DOHH2 (cell line): ENCODE measurements around the gene TNS4.

Experiments used
- H3F3A ChIP-seq: fragments of 200-600 bp; sonication (generic), shearing (Covaris generic); 2 replicates; pipeline ENCODE4 v1.6.0; 2016; ENCODE audit warnings: antibody characterized with exemption, mild to moderate bottlenecking; ENCODE audit not compliant: control insufficient read depth, insufficient read depth
- H3K27ac ChIP-seq: fragments of 200-600 bp; sonication (generic); 2 replicates; pipeline ENCODE4 v1.5.1; 2014; ENCODE audit warnings: low read depth, mild to moderate bottlenecking, low read length, moderate library complexity
- H3K27me3 ChIP-seq: fragments of 200-600 bp; sonication (generic); 2 replicates; pipeline ENCODE4 v1.6.1; 2014; ENCODE audit warnings: mild to moderate bottlenecking, low read length, mixed read lengths; ENCODE audit not compliant: control insufficient read depth
- H3K36me3 ChIP-seq: fragments of 200-600 bp; sonication (generic); 2 replicates; pipeline ENCODE4 v1.6.1; 2014; ENCODE audit warnings: mild to moderate bottlenecking, low read length, moderate library complexity, mixed read lengths; ENCODE audit not compliant: control insufficient read depth
- H3K4me1 ChIP-seq: fragments of 200-600 bp; sonication (generic); 2 replicates; pipeline ENCODE4 v1.6.1; 2014; ENCODE audit warnings: mild to moderate bottlenecking, low read length, mixed read lengths; ENCODE audit not compliant: control insufficient read depth
- H3K4me2 ChIP-seq: fragments of 200-600 bp; sonication (generic); 2 replicates; pipeline ENCODE4 v1.6.0; 2014; ENCODE audit warnings: mild to moderate bottlenecking, low read length, moderate library complexity
- H3K4me3 ChIP-seq: fragments of 200-600 bp; sonication (generic); 2 replicates; pipeline ENCODE4 v1.5.1; 2014; ENCODE audit warnings: mild to moderate bottlenecking, low read length, mixed read lengths
- H3K79me2 ChIP-seq: fragments of 200-600 bp; sonication (generic); 2 replicates; pipeline ENCODE4 v1.6.1; 2014; ENCODE audit warnings: mild to moderate bottlenecking, low read length, mixed read lengths; ENCODE audit not compliant: control insufficient read depth
- H3K9me2 ChIP-seq: fragments of 200-600 bp; sonication (generic); replicated peaks from 2 replicates; pipeline ENCODE4 v1.6.1; 2014; ENCODE audit warnings: mild to moderate bottlenecking, low read length, mixed read lengths; ENCODE audit not compliant: control insufficient read depth
- H3K9me3 ChIP-seq: fragments of 200-600 bp; sonication (generic); 2 replicates; pipeline ENCODE4 v1.6.1; 2014; ENCODE audit warnings: antibody characterized with exemption, low read length, mixed read lengths; ENCODE audit not compliant: control insufficient read depth, insufficient read depth
- H4K20me1 ChIP-seq: fragments of 200-600 bp; sonication (generic); 2 replicates; pipeline ENCODE4 v1.6.0; 2014; ENCODE audit warnings: low read depth, mild to moderate bottlenecking, antibody characterized with exemption, low read length, moderate library complexity; ENCODE audit not compliant: control insufficient read depth, insufficient read depth
- CTCF ChIP-seq: fragments of 200-600 bp; sonication (generic); IDR thresholded peaks from one replicate; pipeline ENCODE4 v1.5.1; 2014; ENCODE audit warnings: antibody characterized with exemption, mild to moderate bottlenecking, low read depth, low read length; ENCODE audit not compliant: poor library complexity, severe bottlenecking
- EZH2phosphoT487 ChIP-seq: fragments of 200-600 bp; sonication (generic); IDR thresholded peaks from 2 replicates; pipeline ENCODE4 v1.6.1; 2017; ENCODE audit warnings: borderline replicate concordance, mild to moderate bottlenecking, antibody characterized with exemption, low read length, moderate library complexity, mixed read lengths

The TNS4 gene

DNA sequence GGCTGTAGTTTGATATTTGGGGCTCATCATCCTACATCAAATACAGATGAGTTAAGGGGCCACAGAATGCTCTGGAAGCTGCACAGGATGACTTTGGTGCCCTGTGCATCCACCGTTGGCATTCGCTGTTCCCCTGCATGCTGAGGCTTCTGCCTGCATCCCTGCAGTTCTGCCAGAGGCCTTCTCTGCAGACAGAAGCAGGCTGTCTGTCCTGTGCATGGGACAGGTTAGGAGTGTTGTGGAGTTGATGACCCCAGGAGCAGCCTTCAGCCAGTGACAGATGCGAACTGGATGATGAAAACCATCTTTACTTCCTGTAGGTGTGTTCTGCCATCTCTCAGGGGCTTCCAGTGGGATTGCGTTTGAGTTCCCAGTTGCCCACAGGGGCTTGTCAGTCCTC, 13.6 kb upstream of the TNS4 start:
- Histone ChIP-seq H3F3A (no peaks in the 10 kb centered on the region), H3K4me1 (peaks cover 26% of the 10 kb centered on the region), H3K36me3 (no peaks in the 10 kb centered on the region), H3K79me2 (no peaks in the 10 kb centered on the region), H3K4me3 (no peak overlapping the region), H4K20me1 (0 out of 2 replicates have a peak, but pooled peaks cover 3% of the 10 kb centered on the region), H3K9me2 (no peaks in the 10 kb centered on the region), H3K4me2 (no peak overlapping the region), H3K27me3 (peaks cover 47% of the 10 kb centered on the region), H3K9me3 (no peaks in the 10 kb centered on the region), H3K27ac (no peak overlapping the region)
- TF ChIP-seq CTCF (no peak), EZH2phosphoT487 (no peak)

DNA sequence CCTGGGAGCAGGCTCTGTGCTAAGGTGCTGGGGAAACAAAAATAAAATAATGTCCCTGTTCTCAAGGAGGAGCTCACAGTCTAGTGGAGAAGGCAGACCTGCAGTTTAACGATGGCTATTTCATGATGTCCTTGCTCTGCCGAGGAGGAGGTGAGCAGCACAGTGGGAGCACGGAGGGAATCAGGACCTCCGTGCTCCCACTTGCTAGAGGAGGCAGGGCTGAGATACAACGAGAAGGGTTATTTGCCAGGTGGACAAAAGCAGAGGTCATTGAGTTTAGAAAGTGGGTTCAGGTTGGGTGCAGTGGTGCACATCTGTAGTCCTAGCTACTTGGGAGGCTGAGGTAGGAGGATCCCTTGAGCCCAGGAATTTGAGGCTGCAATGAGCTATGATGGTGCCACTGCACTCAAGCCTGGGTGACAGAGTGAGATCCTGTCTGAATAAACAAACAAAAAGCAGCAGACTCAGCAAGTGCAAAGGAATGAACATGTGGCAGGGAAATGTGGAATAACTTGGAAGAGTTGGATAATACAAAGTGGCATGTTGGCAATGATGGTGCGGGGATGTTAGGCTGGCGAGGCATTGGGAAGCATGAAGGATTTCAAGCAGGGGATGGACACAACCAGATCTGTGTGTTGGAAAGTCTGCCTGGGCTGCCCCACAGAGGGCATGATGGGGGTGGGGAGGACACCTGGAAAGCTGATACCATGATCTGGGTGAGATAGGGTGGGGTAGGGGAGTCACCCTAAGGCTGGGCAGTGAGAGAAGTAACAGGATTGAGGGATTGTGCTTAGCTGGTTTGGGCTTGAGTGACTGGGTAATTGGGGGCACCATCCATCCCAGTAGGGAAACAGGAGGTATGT, 12.8 kb upstream of the TNS4 start:
- H3K4me2 ChIP-seq: no peak overlapping the region
- no peak overlapping the region for H3K27ac ChIP-seq

DNA sequence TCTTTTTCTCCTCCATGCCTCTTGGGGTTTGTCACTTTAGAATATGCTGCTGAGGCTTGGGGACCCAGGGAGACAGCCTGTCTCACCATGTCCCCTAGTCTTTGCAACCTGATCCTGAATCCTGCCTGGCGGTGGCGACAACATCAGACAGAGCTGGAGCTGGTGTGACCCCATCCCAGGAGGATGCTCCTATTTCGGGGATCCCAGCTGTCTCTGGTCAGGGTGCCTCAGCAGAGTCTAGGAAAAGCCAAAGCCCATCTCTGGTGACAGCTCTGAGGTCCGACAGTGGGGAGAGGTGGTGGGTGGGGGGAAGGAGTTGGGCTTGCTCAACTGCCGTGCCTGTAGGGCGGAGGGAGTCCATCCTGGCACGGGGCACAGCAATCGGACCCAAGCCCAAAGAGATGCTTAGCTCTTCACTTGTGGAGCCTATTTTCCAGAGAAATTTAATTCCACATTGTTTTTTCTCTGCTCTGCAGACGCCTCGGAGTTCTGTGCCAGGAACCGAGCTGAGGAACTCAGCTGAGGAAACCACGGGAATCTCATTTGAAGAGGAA, 10.3 kb upstream of the TNS4 start:
- TF ChIP-seq CTCF (no peak), EZH2phosphoT487 (no peak)
- Histone ChIP-seq H3K9me3 (no peaks in the 10 kb centered on the region), H4K20me1 (no peaks in the 10 kb centered on the region), H3K4me3 (no peak overlapping the region), H3K4me2 (no peak overlapping the region), H3F3A (no peaks in the 10 kb centered on the region), H3K27ac (no peak overlapping the region), H3K27me3 (peaks cover 39% of the 10 kb centered on the region), H3K9me2 (no peaks in the 10 kb centered on the region), H3K36me3 (no peaks in the 10 kb centered on the region), H3K4me1 (peaks cover 18% of the 10 kb centered on the region), H3K79me2 (no peaks in the 10 kb centered on the region)

More for the DNA sequence above, 12.8 kb upstream of the TNS4 start:
- H3K9me2 ChIP-seq: no peaks in the 10 kb centered on the region
- no peak for TF ChIP-seq EZH2phosphoT487
- TF ChIP-seq CTCF: no peak
- H3K36me3 ChIP-seq: no peaks in the 10 kb centered on the region
- H3K79me2 ChIP-seq: no peaks in the 10 kb centered on the region
- no peaks in the 10 kb centered on the region for H3F3A ChIP-seq
- peaks cover 46% of the 10 kb centered on the region for H3K27me3 ChIP-seq
- H3K4me3 ChIP-seq: no peak overlapping the region
- peaks cover 26% of the 10 kb centered on the region for H3K4me1 ChIP-seq
- no peaks in the 10 kb centered on the region for H3K9me3 ChIP-seq
- 0 out of 2 replicates have a peak, but pooled peaks cover 3% of the 10 kb centered on the region for H4K20me1 ChIP-seq
